ENCODE results near the gene EPHA3.

Gene EPHA3

DNA sequence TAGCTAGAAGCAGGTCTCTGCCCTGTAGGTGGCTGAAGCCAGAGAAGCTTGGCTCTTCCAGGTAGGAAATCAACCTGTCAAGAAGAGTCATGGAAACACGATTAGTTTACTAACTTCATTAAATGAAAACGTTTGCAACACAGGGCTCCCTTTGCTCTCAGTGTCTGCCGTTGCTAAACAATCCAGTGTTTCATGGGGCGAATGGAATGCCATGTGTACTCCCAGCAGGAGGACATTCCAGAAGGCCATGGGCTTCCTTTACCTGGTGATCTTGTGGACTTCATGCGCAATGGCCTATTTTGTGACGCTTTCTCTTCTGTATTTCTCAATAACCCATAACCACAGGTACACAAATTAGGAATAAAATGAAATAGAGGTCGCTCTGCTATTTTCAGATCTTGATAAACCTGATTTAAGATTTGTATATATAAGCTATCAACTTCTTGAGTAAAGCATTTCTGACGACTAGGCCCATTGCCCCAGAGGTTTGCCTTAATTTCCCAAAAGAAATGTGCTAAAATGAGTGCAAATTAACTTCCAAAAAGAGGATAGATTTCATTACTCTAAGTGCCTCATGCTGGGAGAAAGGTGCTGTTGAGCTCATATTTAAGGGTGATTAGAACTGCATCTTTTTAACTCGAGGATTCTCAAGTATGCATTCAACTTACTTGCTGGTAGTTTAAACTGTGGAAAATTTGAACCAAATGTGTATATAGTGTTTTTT, 171.0 kb downstream of the EPHA3 start:
- no peak for DNase-seq (ENCODE audit: low read depth in 1 of 2, low spot score in 1 of 2)

DNA sequence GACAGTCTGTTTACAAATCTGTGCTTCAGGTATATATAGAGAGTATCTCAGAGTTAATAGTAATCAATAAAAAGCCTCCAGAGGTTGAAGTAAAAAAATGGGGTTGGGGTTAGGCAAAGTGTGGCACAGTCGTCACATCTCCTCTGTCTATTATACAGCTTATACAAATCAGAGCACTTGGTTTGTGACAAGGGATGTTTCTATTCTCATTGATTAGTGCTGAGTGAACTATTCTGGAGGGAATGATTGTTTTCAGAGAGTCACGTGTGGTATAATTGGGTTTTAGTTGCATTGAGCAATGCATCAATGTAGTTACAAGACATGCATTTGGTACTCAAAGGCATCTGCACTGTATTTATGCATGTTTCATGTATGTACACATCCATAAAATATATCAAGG, 172.9 kb downstream of the EPHA3 start:
- no peak for DNase-seq (ENCODE audit: low read depth in 1 of 2, low spot score in 1 of 2)

DNA sequence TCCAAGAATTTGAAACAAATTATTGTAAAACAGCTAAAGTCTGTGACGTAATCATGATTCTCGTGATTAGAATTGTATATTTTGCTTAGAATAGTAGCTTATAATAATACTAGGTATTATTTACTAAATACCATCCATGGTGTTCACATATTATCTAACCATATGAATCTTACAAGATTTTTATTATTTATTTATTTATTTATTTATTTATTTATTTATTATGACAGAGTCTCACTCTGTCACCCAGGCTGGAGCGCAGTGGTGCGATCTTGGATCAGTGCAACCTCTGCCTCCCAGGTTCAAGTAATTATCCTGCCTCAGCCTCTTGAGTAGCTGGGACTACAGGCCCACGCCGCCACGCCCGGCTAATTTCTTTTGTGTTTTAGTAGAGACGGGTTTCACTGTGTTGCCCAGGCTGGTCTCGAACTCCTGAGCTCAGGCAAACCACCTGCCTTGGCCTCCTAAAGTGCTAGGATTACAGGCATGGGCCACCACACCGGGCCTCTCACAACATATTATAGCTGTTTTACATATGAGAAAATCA, 173.5 kb downstream of the EPHA3 start:
- no peak for DNase-seq (ENCODE audit: low read depth in 1 of 2, low spot score in 1 of 2)

DNA sequence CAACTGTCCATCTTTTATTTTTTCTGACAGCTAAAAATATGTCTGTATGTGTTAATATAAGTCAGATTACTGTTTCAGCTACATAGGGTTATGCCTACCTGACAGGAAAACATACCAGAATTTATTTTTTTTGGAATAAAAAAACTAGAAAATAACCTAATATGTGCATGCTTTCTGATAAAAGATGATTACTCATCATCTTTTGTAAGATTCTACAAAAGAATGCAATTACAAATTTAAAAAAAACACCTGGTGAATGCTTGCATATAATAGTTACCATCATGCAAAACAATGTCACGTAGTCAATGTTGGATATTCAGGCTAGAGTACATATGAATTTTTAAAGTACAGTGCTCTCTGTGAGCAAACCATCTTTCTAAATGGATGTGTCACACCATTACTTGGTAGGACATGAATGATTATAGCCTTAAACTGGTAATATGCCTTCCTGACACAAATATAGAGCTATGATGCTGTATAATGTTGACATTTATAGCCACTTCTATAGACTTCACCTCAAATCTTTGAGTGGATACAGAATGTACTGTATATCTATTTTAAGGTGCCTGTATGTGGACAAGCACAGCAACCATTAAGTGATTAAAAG, 180.6 kb downstream of the EPHA3 start:
- DNase-seq (ENCODE audit: low read depth in 1 of 2, low spot score in 1 of 2), result no peak

DNA sequence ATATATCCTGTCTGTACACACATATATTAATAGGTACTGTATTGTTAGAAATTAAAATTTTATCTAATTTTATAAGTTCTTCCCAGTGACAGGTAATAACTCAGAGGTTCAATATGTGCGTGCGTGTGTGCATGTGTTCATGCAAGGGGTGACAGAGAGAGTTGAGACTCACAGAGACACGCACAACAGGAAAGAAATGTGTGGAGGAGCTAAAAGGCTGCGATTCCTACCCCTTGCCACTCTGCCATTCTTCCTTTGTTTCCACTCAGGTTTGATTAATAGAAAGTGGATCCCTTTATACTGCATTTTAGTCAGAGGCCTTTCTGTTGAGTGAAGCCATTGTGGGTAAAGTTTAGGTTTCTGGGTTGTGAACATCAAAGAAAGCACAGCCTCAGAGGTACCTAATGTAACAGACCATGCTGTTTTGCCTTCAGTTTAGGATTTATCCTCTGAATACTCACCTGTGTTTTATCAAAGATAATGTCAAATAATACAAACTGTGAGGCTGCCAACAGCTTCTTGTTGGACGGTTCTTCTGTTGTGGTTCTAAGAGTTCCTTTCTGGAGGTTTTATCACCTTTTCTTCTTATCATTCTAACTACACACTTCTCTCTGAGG, 182.3 kb downstream of the EPHA3 start:
- no peak for DNase-seq (ENCODE audit: low read depth in 1 of 2, low spot score in 1 of 2)

DNA sequence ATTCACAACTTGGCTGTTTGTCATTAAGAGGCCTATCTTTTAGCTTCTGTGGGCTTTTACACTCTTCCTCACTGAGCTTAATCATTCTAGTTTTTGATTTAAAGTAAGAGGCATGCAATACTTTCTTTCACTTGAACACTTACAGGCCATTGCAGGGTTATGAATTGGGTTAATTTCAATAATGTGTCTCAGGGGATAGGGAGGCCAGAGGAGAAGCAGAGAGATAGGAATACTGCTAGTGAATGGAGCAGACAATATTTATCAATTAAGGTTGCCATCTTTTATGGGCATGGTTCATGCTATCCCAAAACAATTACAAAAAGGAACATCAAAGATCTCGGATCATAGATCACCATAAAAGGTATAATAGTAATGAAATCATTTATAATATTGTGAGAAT, 189.8 kb downstream of the EPHA3 start:
- DNase-seq (ENCODE audit: low read depth in 1 of 2, low spot score in 1 of 2), result no peak

DNA sequence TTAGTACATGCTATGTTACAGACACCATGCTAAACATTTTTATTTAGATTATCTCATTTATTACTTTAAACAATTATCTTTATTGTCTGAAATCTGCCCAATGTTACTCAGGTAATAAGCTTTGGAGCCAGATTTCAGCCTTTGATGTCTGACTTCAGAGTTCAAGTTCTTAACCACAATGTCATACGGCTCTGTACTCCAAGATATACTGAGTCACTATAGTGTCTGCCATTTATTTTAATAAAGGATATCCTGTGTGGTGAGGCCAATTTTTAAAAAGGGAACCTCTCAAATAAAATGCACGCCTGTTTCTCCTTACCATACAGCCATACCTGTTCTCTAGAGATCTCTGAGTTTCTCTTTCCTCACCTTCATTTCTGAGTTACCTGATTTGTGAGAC, 193.1 kb downstream of the EPHA3 start:
- no peak for DNase-seq (ENCODE audit: low read depth in 1 of 2, low spot score in 1 of 2)

DNA sequence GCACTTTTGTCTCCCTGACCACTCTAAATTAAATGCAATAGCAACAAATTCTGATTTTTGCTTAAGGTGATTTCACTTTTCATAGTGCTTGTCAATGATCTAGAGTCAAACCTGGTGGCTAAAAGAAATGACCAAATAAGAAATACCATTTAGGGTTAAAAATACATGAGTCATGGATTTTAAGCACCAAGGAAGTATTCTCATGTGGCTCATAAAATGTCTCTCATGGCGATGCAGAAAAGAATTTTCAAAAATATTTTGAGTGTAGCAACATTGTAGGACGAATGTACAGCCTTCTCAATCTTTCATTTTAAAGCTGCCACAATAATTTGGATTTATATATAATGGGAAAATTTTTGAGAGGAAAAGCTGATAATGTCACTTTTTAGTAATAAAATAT, 193.6 kb downstream of the EPHA3 start:
- no peak for DNase-seq (ENCODE audit: low read depth in 1 of 2, low spot score in 1 of 2)

DNA sequence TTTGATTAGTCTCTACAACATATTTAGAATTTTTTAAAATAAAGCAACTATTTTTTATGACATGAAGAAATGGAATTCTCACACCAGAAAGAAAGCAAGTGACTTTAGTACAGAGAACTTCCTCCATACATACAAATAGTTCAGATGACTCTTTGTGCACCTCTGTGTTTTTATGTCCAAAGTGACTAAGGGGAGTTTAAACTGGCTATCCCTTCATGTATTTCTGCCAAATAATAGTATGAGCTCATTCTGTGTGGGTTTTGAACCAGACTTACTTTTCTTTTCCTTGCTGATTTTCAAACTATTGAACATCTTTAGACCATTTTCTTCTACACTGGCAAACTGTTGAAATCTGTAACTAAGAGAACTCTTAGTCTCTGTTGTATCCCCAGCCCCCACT, 196.3 kb downstream of the EPHA3 start:
- DNase-seq (ENCODE audit: low read depth in 1 of 2, low spot score in 1 of 2), result no peak

DNA sequence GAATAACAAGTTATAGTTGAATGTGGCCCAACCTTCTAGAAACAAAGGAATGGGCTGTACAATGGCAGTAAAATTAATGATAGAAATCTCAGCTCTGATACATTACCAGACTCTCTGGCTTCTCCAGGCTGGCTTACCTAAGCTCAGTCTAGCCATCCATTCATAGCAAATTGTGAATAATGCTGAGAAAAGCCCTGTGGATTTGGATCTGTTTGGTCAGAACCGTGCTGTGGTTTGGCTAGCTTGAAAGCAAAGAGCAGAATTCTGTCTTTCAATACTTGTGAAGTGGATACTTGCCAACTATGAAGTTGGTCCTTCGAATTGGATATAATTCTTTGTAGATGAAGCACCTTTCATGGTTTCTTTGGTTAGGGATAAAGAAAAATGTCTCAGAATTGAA, 199.1 kb downstream of the EPHA3 start:
- DNase-seq (ENCODE audit: low read depth in 1 of 2, low spot score in 1 of 2), result no peak

DNA sequence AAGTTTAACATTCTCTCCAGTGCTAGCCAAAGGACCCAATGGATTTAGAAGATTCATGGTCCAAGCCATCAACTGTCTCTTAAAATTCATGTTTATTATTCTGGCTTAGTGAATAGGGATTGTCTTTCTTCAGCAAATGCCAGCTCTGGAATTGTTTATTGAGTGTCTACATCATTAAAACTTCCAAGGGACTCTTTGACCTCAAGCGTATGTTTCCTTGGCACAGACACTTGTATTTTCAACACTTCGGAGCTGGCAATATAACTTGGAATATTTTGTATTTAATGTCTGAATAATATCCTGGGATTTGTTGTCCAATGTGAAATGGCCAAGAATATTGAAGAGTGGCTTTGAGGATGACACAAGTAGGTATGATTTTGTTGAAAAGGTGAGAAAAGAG, 204.2 kb downstream of the EPHA3 start:
- DNase-seq (ENCODE audit: low read depth in 1 of 2, low spot score in 1 of 2), result no peak

DNA sequence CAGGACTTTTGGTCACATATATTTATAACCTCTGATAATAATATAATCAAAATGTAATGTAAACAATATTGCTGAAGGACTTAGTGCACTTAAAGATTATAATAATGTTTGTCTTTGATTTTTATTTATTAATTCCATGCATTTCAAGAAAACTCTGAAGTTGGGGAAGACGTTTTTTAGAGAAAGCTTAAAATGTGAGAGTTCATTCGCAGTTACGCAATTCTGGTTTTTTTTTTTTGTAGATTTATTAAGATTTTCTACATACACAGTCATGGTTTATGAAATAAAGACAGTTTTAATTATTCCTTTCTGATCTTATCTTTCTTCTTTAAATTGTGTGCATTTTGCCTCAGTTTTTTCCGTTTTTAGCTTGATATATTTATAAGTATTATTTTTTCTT, 204.7 kb downstream of the EPHA3 start:
- no peak for DNase-seq (ENCODE audit: low read depth in 1 of 2, low spot score in 1 of 2)

DNA sequence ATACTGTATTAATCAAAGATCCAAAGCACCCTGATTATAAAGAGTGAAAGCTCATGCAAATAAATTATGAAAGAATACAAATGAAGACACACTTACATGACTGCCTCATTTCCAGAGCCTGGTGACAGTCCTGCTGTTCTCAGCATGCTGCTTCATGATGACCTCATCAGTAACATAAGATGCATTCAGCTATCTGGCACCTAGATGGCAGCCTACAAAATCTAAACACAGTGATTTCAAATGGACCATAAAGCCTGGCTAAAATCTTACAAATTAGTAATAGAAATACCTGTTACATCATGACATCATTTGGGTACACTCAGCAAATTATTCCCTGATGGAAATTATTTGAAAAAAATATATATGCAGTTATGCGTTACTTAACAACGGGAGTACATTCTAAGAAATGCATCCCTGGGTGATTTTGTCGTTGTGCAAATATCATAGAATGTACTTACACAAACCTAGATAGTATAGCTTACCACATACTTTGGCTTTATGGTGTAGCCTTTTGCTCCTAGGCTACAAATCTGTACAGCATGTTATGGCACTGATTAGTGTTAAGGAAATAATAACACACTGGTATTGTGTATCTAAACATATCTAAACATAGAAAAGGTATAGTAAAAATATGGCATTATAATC, 207.2 kb downstream of the EPHA3 start:
- DNase-seq (ENCODE audit: low read depth in 1 of 2, low spot score in 1 of 2), result no peak

DNA sequence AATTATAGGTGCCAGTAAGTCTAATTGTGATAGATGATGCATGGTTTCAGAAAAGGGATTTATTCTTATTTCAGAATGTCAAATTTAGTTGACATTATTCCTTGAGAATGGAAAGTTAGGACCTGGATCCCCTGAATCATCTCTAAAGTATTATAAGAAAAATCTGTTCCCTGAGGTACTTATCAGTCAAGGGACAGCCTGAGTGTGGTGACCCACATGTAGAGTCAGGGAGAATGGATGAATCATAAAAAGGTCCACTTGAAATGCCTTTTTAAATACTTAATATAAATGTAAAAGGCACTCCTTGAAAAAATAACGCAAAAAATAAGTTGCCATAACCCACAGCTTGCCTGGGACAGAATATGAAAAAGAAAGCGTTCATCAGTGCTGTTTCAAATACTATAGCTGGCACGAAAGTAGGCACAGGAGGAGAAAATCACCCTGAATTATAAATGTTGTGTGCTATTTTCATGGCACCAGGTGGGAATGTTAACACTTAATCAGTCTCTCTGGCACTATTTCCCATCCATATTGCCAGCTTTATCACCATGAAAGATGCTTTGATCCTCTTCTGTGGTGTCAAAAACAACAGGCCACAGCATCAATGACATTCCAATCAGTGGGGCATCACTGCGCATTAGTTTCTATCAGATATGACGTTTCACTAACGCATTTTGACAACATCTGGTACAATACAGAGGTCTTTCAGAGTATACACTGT, 208.5 kb downstream of the EPHA3 start:
- DNase-seq (ENCODE audit: low read depth in 1 of 2, low spot score in 1 of 2), result no peak

DNA sequence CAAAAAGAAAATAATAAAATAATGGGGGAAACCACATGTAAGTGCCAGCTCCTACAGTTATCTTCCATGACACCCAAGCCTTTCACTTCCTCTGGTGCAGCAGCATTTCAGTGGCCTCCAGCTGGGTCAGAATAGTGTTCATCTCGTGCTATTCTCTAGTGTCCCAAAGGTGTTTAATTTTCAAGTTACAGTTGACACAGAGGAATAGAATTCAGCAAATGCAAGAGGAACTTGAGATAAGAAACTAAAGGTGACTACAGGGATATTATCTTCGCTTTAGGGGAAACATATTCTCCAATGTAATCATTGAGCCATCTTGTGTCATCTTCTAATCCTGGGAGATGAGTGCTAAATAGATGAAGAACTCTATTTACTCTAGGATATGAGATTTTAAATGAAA, 212.8 kb downstream of the EPHA3 start:
- no peak for DNase-seq (ENCODE audit: low read depth in 1 of 2, low spot score in 1 of 2)

DNA sequence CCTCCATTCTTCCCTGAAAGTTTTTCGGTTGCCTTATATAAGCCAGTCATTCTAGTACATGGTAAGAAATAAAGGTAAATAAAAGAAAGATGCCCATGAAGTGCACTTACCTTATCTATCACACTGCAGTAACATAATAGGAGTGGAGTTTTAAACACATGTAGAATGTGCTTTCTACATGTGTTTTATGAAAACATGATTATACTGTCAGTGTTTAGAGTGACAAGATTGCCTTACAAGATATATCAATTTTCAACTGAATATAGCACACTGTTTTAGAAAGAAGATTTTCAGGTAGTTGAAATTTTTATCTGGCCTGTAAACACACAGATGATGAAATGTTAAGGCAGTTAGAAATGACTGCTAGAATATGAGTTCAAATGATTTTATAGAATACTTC, 219.6 kb downstream of the EPHA3 start:
- no peak for DNase-seq (ENCODE audit: low read depth in 1 of 2, low spot score in 1 of 2)

DNA sequence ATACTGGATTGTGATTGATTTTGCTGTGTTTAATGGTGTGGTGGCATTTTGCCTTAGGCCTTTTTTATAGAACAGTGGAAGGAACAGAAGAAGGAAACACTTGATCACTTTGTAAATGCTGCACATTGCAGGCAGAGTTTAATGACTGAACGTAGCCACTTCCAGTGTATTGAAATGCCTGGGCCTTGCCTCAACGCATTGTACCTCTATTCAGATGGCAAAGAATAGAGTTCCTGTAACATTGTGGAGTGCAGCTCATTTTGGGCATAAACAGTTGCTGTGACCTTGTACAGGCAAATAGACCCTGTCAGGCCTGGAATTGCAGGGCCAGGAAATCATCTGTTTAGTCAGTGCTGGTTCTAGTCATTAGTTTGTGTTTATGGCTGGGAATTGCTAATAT, 225.0 kb downstream of the EPHA3 start:
- DNase-seq (ENCODE audit: low read depth in 1 of 2, low spot score in 1 of 2), result no peak

DNA sequence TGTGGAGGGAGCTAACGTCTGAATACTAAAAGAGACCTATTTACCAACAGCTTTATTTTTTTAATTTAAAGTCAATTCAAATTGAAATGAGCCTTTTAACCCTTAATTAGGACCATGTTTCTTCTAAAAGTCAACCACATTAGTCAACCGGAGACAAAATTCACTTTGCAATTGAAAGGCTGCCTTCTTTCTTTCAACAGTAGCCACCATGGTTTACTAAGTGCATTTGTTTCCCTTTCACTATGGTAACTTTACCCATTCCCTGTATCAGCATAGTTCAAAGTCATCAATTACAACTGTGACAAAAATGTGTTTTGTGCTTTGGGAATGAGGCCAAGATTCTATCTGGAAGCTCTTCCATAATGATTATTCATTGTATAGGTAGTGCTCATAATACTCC, 225.4 kb downstream of the EPHA3 start:
- DNase-seq (ENCODE audit: low read depth in 1 of 2, low spot score in 1 of 2), result no peak

DNA sequence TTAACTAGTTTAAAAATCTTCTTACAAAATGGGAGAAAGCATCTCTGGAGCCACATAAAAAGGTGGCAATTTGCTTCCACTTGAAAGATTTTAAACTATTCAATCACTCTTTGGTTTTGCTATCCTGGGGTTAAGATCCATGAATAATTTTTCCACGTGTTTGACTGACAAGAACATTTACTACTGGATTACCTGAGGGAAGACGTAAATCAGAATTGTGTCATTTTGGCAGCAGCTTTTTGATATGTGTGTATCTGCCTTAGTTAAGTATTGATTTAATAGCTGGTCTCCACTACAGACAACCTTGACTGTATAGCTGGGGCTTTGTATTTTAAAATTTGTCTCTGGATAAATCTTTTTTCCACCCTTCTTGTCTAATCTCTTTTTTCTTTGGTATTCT, 228.3 kb downstream of the EPHA3 start:
- DNase-seq (ENCODE audit: low read depth in 1 of 2, low spot score in 1 of 2), result no peak

DNA sequence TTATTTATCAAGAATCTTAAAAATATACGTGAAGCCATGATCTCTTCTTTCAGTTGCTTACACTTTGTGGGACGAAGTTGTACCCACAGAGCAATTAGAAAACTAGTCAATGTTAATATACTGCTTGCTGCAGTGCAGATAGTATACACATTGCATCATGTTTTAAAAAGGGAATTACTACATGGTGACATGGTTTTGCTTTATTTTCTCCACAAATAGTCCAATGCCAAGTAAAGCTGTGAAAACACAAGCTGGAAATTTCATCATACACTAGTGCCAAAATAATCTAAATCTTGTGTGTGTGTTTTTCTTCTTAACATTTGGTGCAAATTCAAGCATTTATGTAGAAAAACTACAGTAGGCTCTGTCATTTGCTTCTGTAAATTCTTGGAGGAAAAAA, 233.0 kb downstream of the EPHA3 start:
- no peak for DNase-seq (ENCODE audit: low read depth in 1 of 2, low spot score in 1 of 2)

DNA sequence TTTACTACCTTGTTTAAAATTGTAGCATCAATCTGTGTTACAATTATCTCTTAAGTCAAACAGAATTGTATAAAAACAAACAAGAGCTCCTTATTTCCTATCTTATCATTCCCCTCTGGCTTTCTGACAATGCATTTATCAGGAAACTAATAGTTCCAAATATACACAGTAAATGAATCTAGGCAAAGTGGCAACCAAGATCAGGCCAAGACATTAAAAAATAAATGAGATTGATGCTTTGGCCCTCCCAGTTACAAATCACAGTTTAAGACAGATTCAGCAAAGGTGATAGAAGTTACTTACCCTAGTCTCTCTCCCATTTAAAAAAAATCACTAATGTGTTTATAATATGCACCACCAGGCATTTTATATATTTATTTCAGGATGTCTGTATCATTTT, 236.7 kb downstream of the EPHA3 start:
- no peak for DNase-seq (ENCODE audit: low read depth in 1 of 2, low spot score in 1 of 2)

Measured in activated CD4-positive, alpha-beta T cell treated with anti-CD3 and anti-CD28 coated beads, Interleukin-2, amount 50 U/mL, for 24 hours (primary cell).